Astrocyte (in vitro differentiated cells and primary cell): ENCODE data around the gene NCOR1. TPM values are rescaled to one million over a fixed set of nuclear protein-coding genes. Genes with fewer than 3 reads are reported as not detected.

Source experiments
- DNase-seq: peaks from one replicate; pipeline ENCODE4 v3.0.0-alpha.2; 2010; ENCODE audit warnings: low read depth
- FAIRE-seq: peaks from 2 replicates; lab custom pipeline; 2011; peaks lifted over from hg19 to GRCh38; lab: Jason Lieb, UNC
- H2AFZ ChIP-seq: 2 replicates; pipeline ENCODE4 v1.6.0; 2012; ENCODE audit warnings: low read depth, low read length, inconsistent platforms
- H3K27ac ChIP-seq: 2 replicates; pipeline ENCODE4 v1.5.1; 2011; ENCODE audit warnings: low read depth, low read length, inconsistent platforms
- H3K27me3 ChIP-seq: 2 replicates; pipeline ENCODE4 v1.6.0; 2011; ENCODE audit warnings: low read length, inconsistent platforms; ENCODE audit not compliant: insufficient read depth
- H3K36me3 ChIP-seq: 2 replicates; pipeline ENCODE4 v1.5.1; 2011; ENCODE audit warnings: low read length, inconsistent platforms; ENCODE audit not compliant: insufficient read depth
- H3K4me1 ChIP-seq: 2 replicates; pipeline ENCODE4 v1.5.1; 2011; ENCODE audit warnings: low read length, inconsistent platforms; ENCODE audit not compliant: insufficient read depth
- H3K4me2 ChIP-seq: 2 replicates; pipeline ENCODE4 v1.6.0; 2012; ENCODE audit warnings: low read length, inconsistent platforms
- H3K4me3 ChIP-seq: 2 replicates; pipeline ENCODE4 v1.5.1; 2011; ENCODE audit warnings: low read depth, mild to moderate bottlenecking, low read length, inconsistent platforms; ENCODE audit not compliant: insufficient read depth
- H3K79me2 ChIP-seq: 2 replicates; pipeline ENCODE4 v1.6.0; 2012; ENCODE audit warnings: mild to moderate bottlenecking, low read length, inconsistent platforms; ENCODE audit not compliant: insufficient read depth
- H3K9ac ChIP-seq: 2 replicates; pipeline ENCODE4 v1.6.0; 2012; ENCODE audit warnings: mild to moderate bottlenecking, low read length, inconsistent platforms
- H3K9me3 ChIP-seq: 2 replicates; pipeline ENCODE4 v1.5.1; 2012; ENCODE audit warnings: low read depth, mild to moderate bottlenecking, low read length, inconsistent platforms; ENCODE audit not compliant: insufficient read depth
- H4K20me1 ChIP-seq: 2 replicates; pipeline ENCODE4 v1.6.0; 2012; ENCODE audit warnings: low read length, inconsistent platforms; ENCODE audit not compliant: insufficient read depth
- H3K27ac Mint-ChIP-seq: one replicate; pipeline ENCODE4 v1.8.0; 2021; ENCODE audit warnings: mild to moderate bottlenecking, mixed read lengths; ENCODE audit not compliant: unreplicated experiment
- H3K27me3 Mint-ChIP-seq: one replicate; pipeline ENCODE4 v1.8.0; 2021; ENCODE audit warnings: low read depth, mixed read lengths; ENCODE audit not compliant: unreplicated experiment
- H3K36me3 Mint-ChIP-seq: one replicate; pipeline ENCODE4 v1.8.0; 2021; ENCODE audit warnings: low read depth, mixed read lengths; ENCODE audit not compliant: unreplicated experiment
- H3K4me1 Mint-ChIP-seq: one replicate; pipeline ENCODE4 v1.8.0; 2021; ENCODE audit warnings: low read depth, mixed read lengths; ENCODE audit not compliant: unreplicated experiment
- H3K4me3 Mint-ChIP-seq: one replicate; pipeline ENCODE4 v1.8.0; 2021; ENCODE audit warnings: mild to moderate bottlenecking, moderate library complexity, mixed read lengths; ENCODE audit not compliant: unreplicated experiment
- H3K9me3 Mint-ChIP-seq: one replicate; pipeline ENCODE4 v1.8.0; 2021; ENCODE audit warnings: mild to moderate bottlenecking, mixed read lengths; ENCODE audit not compliant: unreplicated experiment
- CTCF ChIP-seq: IDR thresholded peaks from 2 replicates; pipeline ENCODE4 v1.5.1; 2011; ENCODE audit warnings: low read depth, mild to moderate bottlenecking, inconsistent platforms, low read length, moderate library complexity; ENCODE audit not compliant: insufficient read depth
- EZH2 ChIP-seq: IDR thresholded peaks from 2 replicates; pipeline ENCODE4 v1.6.1; 2012; ENCODE audit warnings: mild to moderate bottlenecking, low read length, inconsistent platforms; ENCODE audit not compliant: insufficient read depth
- total RNA-seq: library from RNA; stranded (reverse); gene quantifications from 2 replicates; pipeline ENCODE4 v1.2.1, GENCODE V29; 2021

Gene NCOR1
- total RNA-seq, 1 donor from 2014 or later: 119 TPM

GRCh38 chr17:16003841-16004240 is 211.5 kb downstream of the NCOR1 start:
- Histone ChIP-seq H3K9me3 (no peaks in the 10 kb centered on the region), H3K79me2 (peaks cover 57% of the 10 kb centered on the region), H3K4me3 (no peak overlapping the region), H3K36me3 (peaks cover 64% of the 10 kb centered on the region), H3K27ac (no peak overlapping the region), H3K9ac (no peak overlapping the region), H3K4me1 (peaks cover 16% of the 10 kb centered on the region), H3K4me2 (no peak overlapping the region), H2AFZ (no peak overlapping the region), H3K27me3 (no peaks in the 10 kb centered on the region), H4K20me1 (peaks cover 33% of the 10 kb centered on the region)
- Mint-ChIP-seq H3K36me3 (peaks cover 35% of the 10 kb centered on the region), H3K27me3 (no peaks in the 10 kb centered on the region), H3K4me1 (peaks cover 9% of the 10 kb centered on the region), H3K4me3 (no peak overlapping the region), H3K27ac (no peak overlapping the region), H3K9me3 (no peaks in the 10 kb centered on the region)
- TF ChIP-seq EZH2 (no peak), CTCF (no peak)
- no peak for FAIRE-seq
- no peak for DNase-seq

GRCh38 chr17:16002708-16003260 is 212.6 kb downstream of the NCOR1 start:
- H3K27ac ChIP-seq: no peak overlapping the region
- H3K4me1 ChIP-seq: peaks cover 16% of the 10 kb centered on the region
- H3K4me3 ChIP-seq: no peak overlapping the region
- Mint-ChIP-seq H3K36me3 (peaks cover 33% of the 10 kb centered on the region), H3K27me3 (no peaks in the 10 kb centered on the region), H3K27ac (no peak overlapping the region), H3K4me1 (peaks cover 9% of the 10 kb centered on the region), H3K9me3 (no peaks in the 10 kb centered on the region), H3K4me3 (no peak overlapping the region)
- H3K79me2 ChIP-seq: peaks cover 46% of the 10 kb centered on the region
- H2AFZ ChIP-seq: no peak overlapping the region
- no peak overlapping the region for H3K4me2 ChIP-seq
- H4K20me1 ChIP-seq: peaks cover 30% of the 10 kb centered on the region
- FAIRE-seq: no peak
- no peak for DNase-seq
- TF ChIP-seq CTCF: no peak
- no peak for TF ChIP-seq EZH2
- H3K9me3 ChIP-seq: no peaks in the 10 kb centered on the region
- no peaks in the 10 kb centered on the region for H3K27me3 ChIP-seq
- no peak overlapping the region for H3K9ac ChIP-seq
- H3K36me3 ChIP-seq: peaks cover 54% of the 10 kb centered on the region

- Histone ChIP-seq H3K4me1 (peaks cover 16% of the 10 kb centered on the region), H3K27ac (no peak overlapping the region), H3K4me3 (peak overlapping the region; percentile 85), H2AFZ (no peak overlapping the region), H3K9ac (peak overlapping the region; percentile 96), H3K79me2 (peaks cover 48% of the 10 kb centered on the region), H3K27me3 (no peaks in the 10 kb centered on the region), H3K9me3 (no peaks in the 10 kb centered on the region), H4K20me1 (peaks cover 30% of the 10 kb centered on the region), H3K4me2 (peak overlapping the region; percentile 91), H3K36me3 (peaks cover 41% of the 10 kb centered on the region)
- Mint-ChIP-seq H3K27me3 (no peaks in the 10 kb centered on the region), H3K9me3 (no peaks in the 10 kb centered on the region), H3K4me1 (peaks cover 9% of the 10 kb centered on the region), H3K36me3 (peaks cover 33% of the 10 kb centered on the region), H3K4me3 (peak overlapping the region; percentile 94), H3K27ac (no peak overlapping the region)
- FAIRE-seq (no peak), DNase-seq (no peak)
- TF ChIP-seq EZH2 (no peak), CTCF (no peak)
Measured at GRCh38 chr17:16001226-16001897, 214.0 kb downstream of the NCOR1 start.
